Head of caudate nucleus (tissue), 42 donors: Measurements from ENCODE around the gene TCF7.

Experiments
- DNase-seq, 42 donors: peaks; one replicate each; pipeline versions ENCODE4 v3.0.0 to v3.0.0-alpha.2; 2020 to 2021; ENCODE audit warnings: mixed read lengths in 7 of 42
- intact Hi-C: fragments of 100-400 bp; cut with DNase I; formaldehyde crosslinking; loops from one replicate; pipeline ENCODE4 v1.15.0; 2022

Gene TCF7

DNA sequence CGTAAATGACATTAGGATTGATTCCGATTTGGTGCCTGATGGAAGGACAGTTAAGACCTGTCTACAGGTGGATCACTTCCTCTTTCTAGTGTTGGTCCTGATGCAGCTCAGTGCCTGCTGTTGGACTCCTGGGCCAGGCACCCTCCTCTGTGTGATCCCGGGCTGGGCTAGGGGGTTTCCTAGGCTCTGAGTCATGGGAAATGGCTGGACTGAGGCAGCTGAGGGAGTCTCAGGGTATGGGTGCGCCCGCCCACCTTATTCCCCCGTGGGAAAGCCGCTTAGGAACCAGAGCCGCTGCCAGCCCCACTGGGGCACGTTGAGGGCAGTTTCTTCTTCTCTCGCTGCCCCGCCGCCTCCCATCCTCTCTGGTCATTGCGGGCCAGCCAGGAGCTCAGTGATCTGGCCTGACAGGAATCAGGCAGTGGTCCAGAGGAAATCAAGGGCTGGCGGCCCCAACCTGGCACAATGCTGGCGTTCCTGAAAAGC lies 12.9 kb downstream of the TCF7 start:
- DNase-seq: peak in 5 of 42 donors; percentile 24 to 56 (median 29)
- intact Hi-C loops: no loop called here

GRCh38 chr5:134127988-134128647 lies 13.6 kb downstream of the TCF7 start:
- intact Hi-C loops: no loop called here
- DNase-seq: no peak

DNA sequence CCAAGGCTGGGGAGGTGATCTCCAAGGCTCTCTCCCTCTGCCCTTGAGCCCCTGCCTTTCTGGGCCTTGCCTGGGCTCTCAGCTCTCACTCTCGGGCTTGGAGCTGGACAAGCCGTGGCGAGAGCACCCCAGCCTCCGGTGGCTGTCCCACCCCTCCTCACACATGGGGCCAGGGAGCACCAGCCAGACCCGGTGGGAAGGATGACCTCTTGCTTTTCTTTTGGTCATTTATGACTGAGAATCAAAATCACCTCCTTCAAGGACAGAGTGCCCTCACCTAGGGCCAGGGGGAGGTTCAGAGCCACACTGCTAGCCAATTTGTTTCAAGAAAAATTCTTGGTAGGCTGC lies 14.1 kb downstream of the TCF7 start:
- intact Hi-C loops: no loop called here
- no peak for DNase-seq

DNA sequence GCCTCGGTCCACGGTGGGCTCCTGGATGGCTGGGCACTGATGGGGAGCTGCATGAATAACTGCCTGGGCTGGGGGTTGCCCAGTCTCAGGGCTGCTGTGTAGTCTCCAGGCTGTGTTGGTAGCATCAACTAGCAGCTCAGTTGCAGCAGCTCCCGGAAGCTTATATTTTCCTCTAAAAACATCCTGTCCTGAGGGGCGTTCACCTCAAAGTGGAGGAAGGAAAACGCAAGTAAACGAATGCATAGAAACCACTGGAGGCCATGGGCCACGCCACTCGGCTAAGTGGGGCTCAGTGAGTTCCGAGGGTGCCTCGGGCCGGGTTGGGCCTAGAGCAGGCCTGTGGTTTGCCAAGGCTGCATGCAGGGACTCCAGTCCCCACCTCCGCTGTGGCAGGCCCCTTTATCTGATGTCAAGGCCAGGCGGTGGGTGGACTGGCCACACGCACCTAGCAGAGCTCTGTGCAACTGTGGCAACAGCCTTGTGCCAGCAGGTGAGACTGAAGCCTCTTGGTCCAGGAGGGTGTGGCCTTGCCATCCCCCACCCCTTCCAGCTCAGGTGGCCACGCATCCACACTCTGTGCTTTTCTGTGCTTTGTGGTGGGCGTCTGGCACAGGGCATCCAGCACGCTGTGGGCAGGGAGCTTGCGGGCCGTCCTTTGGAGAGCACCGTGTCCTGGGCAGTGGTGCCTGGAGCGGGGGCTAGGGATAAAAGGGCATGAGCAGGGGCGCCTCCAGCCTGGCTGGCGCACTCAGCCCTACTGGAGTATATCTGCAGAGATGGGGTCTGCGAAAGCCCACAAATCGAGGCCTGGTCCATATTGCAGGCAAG lies 15.1 kb downstream of the TCF7 start:
- intact Hi-C loops: no loop called here
- DNase-seq: no peak

- intact Hi-C loops: no loop called here
- peak in 1 of 42 donors; percentile 25 for DNase-seq
Observed at GRCh38 chr5:134130239-134130945, 15.9 kb downstream of the TCF7 start.

DNA sequence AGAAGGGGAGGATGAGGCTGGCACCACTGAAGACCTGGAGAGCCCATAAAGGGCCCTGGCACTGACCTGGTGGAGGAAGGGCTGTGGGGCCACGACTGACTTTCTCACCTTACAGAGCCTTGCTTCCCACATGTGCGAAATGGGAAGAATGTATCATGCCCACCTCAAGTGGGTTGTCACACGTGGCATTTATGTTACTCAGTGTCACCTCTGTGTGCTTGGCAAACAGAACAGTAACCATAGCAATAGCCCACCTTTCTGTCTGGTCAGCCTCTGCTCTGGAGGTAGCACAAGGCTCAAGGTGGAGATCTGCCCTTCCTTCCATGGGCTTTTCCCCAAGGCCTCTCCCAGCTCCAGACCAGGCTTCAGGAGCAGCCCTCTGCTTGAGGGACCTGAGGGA lies 16.7 kb downstream of the TCF7 start:
- peak in 1 of 42 donors; percentile 2 for DNase-seq
- intact Hi-C loops: no loop called here

GRCh38 chr5:134131578-134132350 lies 17.3 kb downstream of the TCF7 start:
- peak in 1 of 42 donors; percentile 17 for DNase-seq
- intact Hi-C loops: no loop called here

DNA sequence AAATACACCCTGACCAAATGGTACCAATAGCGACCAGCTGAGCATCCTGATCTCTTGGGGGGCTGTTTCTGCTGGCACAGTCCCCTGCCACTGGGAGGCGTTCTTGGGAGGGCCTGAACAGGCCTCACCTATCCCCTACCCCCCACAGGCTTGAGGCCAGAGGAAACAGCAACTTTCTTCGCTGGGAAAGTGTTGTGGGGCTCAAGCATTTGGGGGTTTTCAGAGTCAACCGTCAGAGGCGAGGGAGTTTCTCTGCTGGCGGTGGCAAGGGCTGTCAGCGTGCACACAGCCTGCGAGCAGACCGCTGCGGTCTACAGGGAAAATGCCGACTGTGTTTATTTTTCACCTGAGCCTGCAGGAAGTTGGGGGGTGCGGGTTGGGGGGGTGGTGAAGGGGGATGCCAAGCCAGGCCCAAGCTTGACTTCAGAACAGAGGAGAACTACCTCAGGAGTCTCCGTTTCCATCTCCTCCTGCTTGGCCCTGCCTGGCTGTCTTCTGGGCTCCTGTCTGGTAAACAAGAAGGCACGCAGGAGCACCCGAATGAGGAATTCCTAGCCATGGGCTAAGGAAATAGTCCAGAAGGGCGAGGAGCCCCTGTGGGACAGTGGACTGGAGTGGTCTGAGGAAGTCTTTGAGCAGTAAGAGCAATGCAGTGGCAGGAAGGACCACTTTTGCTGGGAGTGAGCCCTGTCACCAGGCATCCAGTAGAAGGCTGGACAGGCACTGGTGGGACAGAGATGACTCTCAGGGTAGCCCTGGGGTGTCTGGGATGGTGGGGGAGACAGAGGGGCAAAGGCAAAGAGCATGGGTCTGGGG lies 18.1 kb downstream of the TCF7 start:
- peak in 2 of 42 donors; percentile 3 to 10 for DNase-seq

GRCh38 chr5:134133188-134133994 lies 18.9 kb downstream of the TCF7 start:
- DNase-seq: peak in 4 of 42 donors; percentile 12 to 39 (median 26)
- intact Hi-C loops: no loop called here

More for the DNA sequence above, 18.1 kb downstream of the TCF7 start:
- intact Hi-C loops: no loop called here

DNA sequence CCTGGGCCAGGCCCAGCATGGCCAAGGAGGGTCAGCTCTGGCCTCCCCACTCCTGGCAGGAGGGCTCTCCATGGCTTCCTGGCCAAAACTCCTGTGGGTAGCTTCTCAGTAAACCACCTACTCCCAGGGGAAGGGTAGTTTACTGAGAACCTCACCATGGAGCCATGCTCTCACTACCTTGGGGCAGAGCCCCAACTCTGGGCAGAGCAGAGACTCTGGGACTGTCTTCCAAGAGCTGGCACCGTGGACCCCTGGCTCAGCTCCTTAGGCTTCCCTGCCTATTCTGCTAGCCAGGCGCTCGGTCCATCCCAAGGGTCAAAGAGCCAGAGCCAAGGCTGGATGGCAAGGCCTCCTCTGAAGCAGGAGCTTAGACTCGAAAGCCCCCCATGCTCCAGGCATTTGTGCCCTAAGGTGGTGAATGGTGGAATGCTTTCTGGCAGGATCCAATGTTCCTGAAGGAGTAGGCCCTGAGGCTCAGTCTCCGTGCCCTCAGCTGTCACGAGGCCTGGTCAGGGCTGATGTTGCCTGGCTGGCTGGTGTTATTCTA lies 19.6 kb downstream of the TCF7 start:
- DNase-seq: peak in 9 of 42 donors; percentile 2 to 36 (median 15)
- intact Hi-C loops: no loop called here

DNA sequence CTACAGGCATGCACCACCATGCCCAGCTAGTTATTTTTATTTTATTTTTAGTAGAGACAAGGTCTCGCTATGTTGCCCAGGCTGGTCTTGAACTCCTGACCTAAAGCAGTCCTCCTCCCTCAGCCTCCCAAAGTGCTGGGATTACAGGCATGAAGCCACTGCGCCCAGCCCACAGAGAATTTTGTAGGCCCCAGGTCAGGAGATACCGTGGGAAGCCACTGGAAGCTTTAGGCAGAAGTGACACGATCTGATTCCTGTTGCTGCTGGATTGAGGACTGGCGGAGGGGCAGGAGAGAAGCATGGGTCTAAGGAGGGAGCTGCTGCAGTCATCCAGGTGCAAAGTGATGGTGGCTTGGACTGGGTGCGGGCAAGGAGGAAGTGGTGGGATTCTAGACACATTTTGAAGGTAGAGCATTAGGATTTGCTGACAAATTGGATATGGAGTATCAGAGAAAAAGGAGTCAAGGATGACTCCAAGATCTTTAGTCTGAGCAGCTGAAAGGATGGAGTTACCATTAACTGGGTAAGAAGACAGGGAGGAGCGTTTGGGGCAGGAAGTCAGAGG lies 20.7 kb downstream of the TCF7 start:
- DNase-seq: peak in 6 of 42 donors; percentile 1 to 16 (median 4)
- intact Hi-C loops: no loop called here

GRCh38 chr5:134136221-134136631 lies 21.7 kb downstream of the TCF7 start:
- intact Hi-C loops: no loop called here
- DNase-seq: peak in 19 of 42 donors; percentile 1 to 37 (median 13)

DNA sequence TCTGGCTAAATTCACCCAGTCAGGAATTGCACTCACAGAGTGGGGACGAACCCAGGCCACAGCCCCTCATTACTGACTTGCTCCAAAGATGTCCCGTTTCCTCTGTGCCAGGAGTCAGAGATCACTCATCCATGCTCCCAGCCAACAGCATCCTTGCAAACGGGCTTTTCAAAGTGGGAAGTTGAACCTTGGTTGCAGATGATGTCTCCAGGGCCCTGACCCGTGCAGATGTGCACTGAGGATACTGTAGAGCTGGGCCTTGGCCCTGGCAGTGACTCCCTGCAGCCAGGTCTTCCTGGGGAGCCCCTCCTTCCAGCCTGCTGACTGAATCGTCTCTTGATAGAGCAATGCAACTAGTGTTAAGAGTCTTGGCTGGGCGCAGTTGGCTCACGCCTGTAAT lies 22.3 kb downstream of the TCF7 start:
- peak in 18 of 42 donors; percentile 0 to 31 (median 8) for DNase-seq
- intact Hi-C loops: no loop called here

DNA sequence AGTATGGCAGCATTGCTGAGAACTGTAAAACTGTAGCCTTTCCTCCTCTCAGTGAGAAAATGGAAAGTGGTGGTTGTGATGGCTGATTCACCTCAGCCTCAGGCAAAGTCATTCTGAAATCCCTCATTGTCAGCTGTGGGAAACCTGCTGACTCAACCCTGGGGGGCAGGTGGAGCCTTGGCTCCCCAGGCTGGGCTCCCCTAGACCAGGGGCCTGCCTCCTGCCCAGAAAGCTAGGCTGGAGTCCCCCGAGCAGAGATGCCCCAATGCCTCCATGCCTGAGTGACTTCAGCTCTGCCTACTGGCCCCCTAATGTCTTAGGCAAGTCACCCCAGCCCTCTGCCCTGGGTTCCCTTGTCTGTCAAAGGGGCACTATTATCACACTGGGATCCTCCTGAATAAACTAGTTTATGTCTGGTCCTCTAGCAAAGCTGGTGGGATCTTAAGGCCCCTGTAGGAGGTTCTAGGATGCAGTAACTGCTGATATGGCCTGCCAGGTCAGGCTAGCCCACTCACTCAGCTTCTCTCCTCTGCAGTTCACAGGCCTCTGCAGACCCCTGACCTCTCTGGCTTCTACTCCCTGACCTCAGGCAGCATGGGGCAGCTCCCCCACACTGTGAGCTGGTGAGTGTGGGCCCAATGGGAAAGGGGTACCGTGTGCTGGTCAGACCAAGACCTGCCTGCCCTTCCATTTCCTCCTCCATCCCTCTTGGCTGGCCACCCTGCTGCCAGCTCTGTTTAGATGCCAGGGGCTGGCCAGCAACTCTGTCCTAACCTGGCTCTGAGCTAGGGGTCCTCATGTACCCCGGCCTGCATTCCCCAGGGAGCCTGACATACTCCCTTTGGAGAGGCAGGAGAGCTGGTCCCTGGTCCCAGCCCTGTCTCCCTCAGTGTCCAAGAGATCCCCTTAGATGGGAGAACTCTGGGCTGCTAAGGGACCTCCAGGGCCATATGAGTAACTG lies 24.2 kb downstream of the TCF7 start:
- DNase-seq: peak in 25 of 42 donors; percentile 7 to 64 (median 27)
- intact Hi-C loops: no loop called here

DNA sequence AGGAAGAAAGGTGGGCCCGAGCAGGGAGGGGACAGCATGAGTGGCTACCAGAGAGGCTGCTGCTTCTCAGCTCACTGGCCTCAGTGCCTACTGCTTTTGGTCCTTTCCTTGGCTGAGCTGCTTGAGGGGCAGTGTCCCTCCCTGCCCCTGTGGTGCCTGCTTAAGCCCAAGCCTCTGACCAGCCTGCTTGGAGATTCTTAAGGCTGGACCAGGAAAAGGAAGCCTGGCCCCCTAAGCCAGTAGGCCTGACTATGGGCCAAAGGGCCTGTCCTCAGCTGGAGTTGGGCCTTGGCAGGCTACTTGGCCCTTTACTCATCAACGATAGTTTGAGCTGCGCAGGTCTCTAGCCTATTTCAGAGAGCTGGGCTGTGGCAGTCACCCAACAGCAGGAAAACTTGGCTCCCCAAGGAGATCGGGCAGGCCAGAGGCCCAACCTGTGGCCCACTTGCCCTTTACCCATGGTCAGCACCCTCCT lies 24.9 kb downstream of the TCF7 start:
- DNase-seq: peak in 24 of 42 donors; percentile 2 to 71 (median 22)
- intact Hi-C loops: no loop called here
